Endothelial cell (in vitro differentiated cells): ENCODE data around the gene PDE4D. TPM values are rescaled to one million over a fixed set of nuclear protein-coding genes. Genes with fewer than 3 reads are reported as not detected.

Source experiments
- DNase-seq: peaks from one replicate; pipeline ENCODE4 v3.0.0; 2021; ENCODE audit warnings: low spot score
- H3K27ac Mint-ChIP-seq: one replicate; pipeline ENCODE4 v1.8.0; 2021; ENCODE audit warnings: mixed read lengths, inconsistent platforms; ENCODE audit not compliant: unreplicated experiment
- H3K27me3 Mint-ChIP-seq: one replicate; pipeline ENCODE4 v1.8.0; 2021; ENCODE audit warnings: mild to moderate bottlenecking, moderate library complexity, mixed read lengths, inconsistent platforms; ENCODE audit not compliant: unreplicated experiment
- H3K36me3 Mint-ChIP-seq: one replicate; pipeline ENCODE4 v1.8.0; 2021; ENCODE audit warnings: mild to moderate bottlenecking, low read depth, mixed read lengths, inconsistent platforms; ENCODE audit not compliant: unreplicated experiment
- H3K4me1 Mint-ChIP-seq: one replicate; pipeline ENCODE4 v1.8.0; 2021; ENCODE audit warnings: mild to moderate bottlenecking, mixed read lengths, inconsistent platforms; ENCODE audit not compliant: unreplicated experiment
- H3K4me3 Mint-ChIP-seq: one replicate; pipeline ENCODE4 v1.8.0; 2021; ENCODE audit warnings: mild to moderate bottlenecking, mixed read lengths, inconsistent platforms; ENCODE audit not compliant: unreplicated experiment
- H3K9me3 Mint-ChIP-seq: one replicate; pipeline ENCODE4 v1.8.0; 2021; ENCODE audit warnings: mixed read lengths, inconsistent platforms; ENCODE audit not compliant: unreplicated experiment
- total RNA-seq: library from RNA; stranded (reverse); fragmentation: NEBNext Ultra II Directional; extraction: Animal tissue kit (Norgen Biotek cat#: 25700); gene quantifications from one replicate; pipeline ENCODE4 v1.2.1, GENCODE V29; 2021; ENCODE audit not compliant: unreplicated experiment
- TF ChIP-seq, protein P1 (sequence below): fragments of 200-600 bp; sonication (generic); IDR thresholded peaks from one replicate; pipeline ENCODE4 v1.5.0; 2021; ENCODE audit warnings: antibody characterized with exemption; ENCODE audit not compliant: unreplicated experiment

Gene PDE4D
- total RNA-seq, 1 donor from 2014 or later, result 9.4 TPM

- H3K4me1 Mint-ChIP-seq, result peaks cover 19% of the 10 kb centered on the region
Observed at GRCh38 chr5:59558501-59558900, 335.0 kb downstream of the PDE4D start.

GRCh38 chr5:59557572-59557971 is 336.0 kb downstream of the PDE4D start:
- H3K36me3 Mint-ChIP-seq, result no peaks in the 10 kb centered on the region
- H3K4me3 Mint-ChIP-seq, result no peak overlapping the region
- DNase-seq, result no peak
- no peak overlapping the region for H3K27ac Mint-ChIP-seq
- H3K27me3 Mint-ChIP-seq, result no peaks in the 10 kb centered on the region
- no peaks in the 10 kb centered on the region for H3K9me3 Mint-ChIP-seq
- H3K4me1 Mint-ChIP-seq, result peaks cover 12% of the 10 kb centered on the region
- TF ChIP-seq, protein P1, sequence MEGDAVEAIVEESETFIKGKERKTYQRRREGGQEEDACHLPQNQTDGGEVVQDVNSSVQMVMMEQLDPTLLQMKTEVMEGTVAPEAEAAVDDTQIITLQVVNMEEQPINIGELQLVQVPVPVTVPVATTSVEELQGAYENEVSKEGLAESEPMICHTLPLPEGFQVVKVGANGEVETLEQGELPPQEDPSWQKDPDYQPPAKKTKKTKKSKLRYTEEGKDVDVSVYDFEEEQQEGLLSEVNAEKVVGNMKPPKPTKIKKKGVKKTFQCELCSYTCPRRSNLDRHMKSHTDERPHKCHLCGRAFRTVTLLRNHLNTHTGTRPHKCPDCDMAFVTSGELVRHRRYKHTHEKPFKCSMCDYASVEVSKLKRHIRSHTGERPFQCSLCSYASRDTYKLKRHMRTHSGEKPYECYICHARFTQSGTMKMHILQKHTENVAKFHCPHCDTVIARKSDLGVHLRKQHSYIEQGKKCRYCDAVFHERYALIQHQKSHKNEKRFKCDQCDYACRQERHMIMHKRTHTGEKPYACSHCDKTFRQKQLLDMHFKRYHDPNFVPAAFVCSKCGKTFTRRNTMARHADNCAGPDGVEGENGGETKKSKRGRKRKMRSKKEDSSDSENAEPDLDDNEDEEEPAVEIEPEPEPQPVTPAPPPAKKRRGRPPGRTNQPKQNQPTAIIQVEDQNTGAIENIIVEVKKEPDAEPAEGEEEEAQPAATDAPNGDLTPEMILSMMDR, result no peak

More at GRCh38 chr5:59558501-59558900, 335.0 kb downstream of the PDE4D start:
- no peak for DNase-seq
- H3K27ac Mint-ChIP-seq, result no peak overlapping the region
- H3K27me3 Mint-ChIP-seq, result no peaks in the 10 kb centered on the region
- TF ChIP-seq, protein P1, result no peak
- no peaks in the 10 kb centered on the region for H3K9me3 Mint-ChIP-seq
- no peak overlapping the region for H3K4me3 Mint-ChIP-seq
- H3K36me3 Mint-ChIP-seq, result no peaks in the 10 kb centered on the region

DNA sequence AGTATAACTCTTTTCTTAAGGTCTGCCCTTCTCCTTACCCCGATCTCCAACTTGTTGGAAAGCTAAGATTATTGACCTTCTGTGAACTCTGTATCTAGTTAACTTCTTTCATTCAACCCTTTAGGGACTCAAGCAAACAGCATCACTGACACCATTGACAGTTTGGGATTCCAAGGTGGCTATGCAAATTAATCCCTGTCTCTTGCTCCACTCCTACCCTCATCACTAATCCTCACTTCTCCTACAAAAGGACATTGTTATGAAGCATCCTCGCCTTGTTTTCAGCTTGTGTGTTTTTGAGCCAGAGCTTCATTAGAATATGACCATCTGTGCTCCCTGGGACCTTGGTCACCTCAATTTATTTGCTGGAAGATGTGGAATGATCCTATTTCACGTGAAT is 337.9 kb downstream of the PDE4D start:
- Mint-ChIP-seq H3K27me3 (no peaks in the 10 kb centered on the region), H3K27ac (no peak overlapping the region), H3K36me3 (no peaks in the 10 kb centered on the region), H3K9me3 (no peaks in the 10 kb centered on the region), H3K4me1 (peaks cover 5% of the 10 kb centered on the region), H3K4me3 (no peak overlapping the region)
- TF ChIP-seq, protein P1, result no peak
- no peak for DNase-seq

GRCh38 chr5:59554501-59554900 is 339.0 kb downstream of the PDE4D start:
- Mint-ChIP-seq H3K27ac (no peak overlapping the region), H3K27me3 (no peaks in the 10 kb centered on the region), H3K9me3 (no peaks in the 10 kb centered on the region), H3K4me1 (no peaks in the 10 kb centered on the region), H3K36me3 (no peaks in the 10 kb centered on the region), H3K4me3 (no peak overlapping the region)
- no peak for DNase-seq
- TF ChIP-seq, protein P1, result no peak

DNA sequence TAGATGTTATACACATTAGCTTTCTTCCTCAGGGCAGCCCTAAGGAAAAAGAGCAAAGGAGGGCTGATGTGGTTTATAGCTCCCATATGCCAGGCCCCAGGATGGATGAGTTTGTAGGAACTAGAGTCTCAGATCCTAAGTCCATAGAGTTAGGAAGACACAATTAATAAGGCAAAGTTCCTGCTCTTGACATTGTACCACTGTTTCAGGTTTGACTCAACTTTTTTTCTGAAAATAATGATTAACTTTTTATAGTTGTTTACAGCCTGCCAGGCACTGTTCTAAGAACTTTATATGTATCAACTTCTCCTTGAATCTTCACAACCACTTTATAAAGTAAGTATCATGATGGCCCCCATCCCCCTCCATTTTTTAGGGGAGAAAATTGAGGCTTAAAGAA is 339.5 kb downstream of the PDE4D start:
- no peak overlapping the region for H3K27ac Mint-ChIP-seq
- no peak overlapping the region for H3K4me3 Mint-ChIP-seq
- TF ChIP-seq, protein P1, result no peak
- H3K27me3 Mint-ChIP-seq, result no peaks in the 10 kb centered on the region
- no peaks in the 10 kb centered on the region for H3K4me1 Mint-ChIP-seq
- H3K36me3 Mint-ChIP-seq, result no peaks in the 10 kb centered on the region
- no peak for DNase-seq
- H3K9me3 Mint-ChIP-seq, result no peaks in the 10 kb centered on the region
